Mucosa of descending colon (tissue), 3 donors: ENCODE measurements around the gene ZNF512. TPM values are rescaled to one million over a fixed set of nuclear protein-coding genes. Genes with fewer than 3 reads are reported as not detected.

Source experiments
- ATAC-seq: fragments of 200-7000 bp; cut with Tn5 transposase; one replicate; pipeline ENCODE4 v1.9.1; 2020; ENCODE audit warnings: mild to moderate bottlenecking, moderate library complexity
- DNase-seq, 3 donors: peaks; one replicate each; pipeline ENCODE4 v3.0.0-alpha.2; 2020
- H3K36me3 ChIP-seq: fragments of 200-600 bp; one replicate; pipeline ENCODE4 v1.8.0; 2021; ENCODE audit warnings: low read depth, mild to moderate bottlenecking
- H3K4me1 ChIP-seq: fragments of 200-600 bp; one replicate; pipeline ENCODE4 v1.8.0; 2021; ENCODE audit warnings: low read depth, mild to moderate bottlenecking
- H3K4me3 ChIP-seq: fragments of 200-600 bp; one replicate; pipeline ENCODE4 v1.8.0; 2021; ENCODE audit warnings: mild to moderate bottlenecking
- H3K9me3 ChIP-seq: fragments of 200-600 bp; one replicate; pipeline ENCODE4 v1.8.0; 2021; ENCODE audit warnings: mild to moderate bottlenecking
- intact Hi-C, 2 donors: fragments of 100-400 bp; cut with DNase I in 1 of 2; cut with micrococcal nuclease in 1 of 2; formaldehyde crosslinking; loops; one replicate each; pipeline versions ENCODE4 v1.11.0 to v1.11.1; 2022; cut with DNase I, micrococcal nuclease
- total RNA-seq, 3 donors: library from RNA; stranded (reverse); fragmentation: NEBNext Ultra II Directional in 2 of 3; extraction: Animal tissue kit (Norgen Biotek cat#: 25700) in 2 of 3; gene quantifications; one replicate each; pipeline versions ENCODE4 v1.2.1 to v1.2.4, GENCODE V29; 2021 to 2023
- TF ChIP-seq, protein P1 (sequence below): fragments of 200-600 bp; IDR thresholded peaks from one replicate; pipeline ENCODE4 v1.8.0; 2022; ENCODE audit warnings: antibody characterized with exemption, mild to moderate bottlenecking
- donor health status: DM: no; HTN: no; CAD: no; lungs with moderate emphysema.
- donor health status: DM: no; HTN: no; CAD: no.
- donor health status: DM: no; HTN: yes; CAD: no.

The ZNF512 gene
- total RNA-seq, 3 donors from 2014 or later: 14.4 to 37.8 (median 19.7) TPM

DNA sequence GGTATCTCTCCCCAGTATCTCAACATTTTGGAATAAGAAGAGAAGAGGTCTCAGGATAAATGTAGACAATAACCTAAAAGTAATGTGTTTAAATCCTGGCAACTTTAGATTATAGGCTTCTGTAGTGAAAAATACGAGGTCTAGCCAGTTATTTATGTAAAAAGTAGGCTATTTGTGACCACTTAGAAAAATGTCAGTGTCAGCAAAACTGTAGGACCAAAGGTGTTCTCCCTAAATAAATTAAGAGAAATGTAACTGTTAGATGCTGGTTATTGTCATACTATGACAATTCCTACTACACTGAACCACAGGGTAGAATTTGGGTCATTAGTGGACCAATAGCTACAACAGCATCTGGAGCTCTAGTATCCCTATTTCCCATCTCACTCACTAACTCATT lies 78.5 kb downstream of the ZNF512 start:
- intact Hi-C loops: no loop called here
- Histone ChIP-seq H3K4me1 (peaks cover 21% of the 10 kb centered on the region), H3K4me3 (no peak overlapping the region), H3K9me3 (no peaks in the 10 kb centered on the region), H3K36me3 (no peaks in the 10 kb centered on the region)
- DNase-seq (no peak), ATAC-seq (no peak)
- TF ChIP-seq, protein P1, sequence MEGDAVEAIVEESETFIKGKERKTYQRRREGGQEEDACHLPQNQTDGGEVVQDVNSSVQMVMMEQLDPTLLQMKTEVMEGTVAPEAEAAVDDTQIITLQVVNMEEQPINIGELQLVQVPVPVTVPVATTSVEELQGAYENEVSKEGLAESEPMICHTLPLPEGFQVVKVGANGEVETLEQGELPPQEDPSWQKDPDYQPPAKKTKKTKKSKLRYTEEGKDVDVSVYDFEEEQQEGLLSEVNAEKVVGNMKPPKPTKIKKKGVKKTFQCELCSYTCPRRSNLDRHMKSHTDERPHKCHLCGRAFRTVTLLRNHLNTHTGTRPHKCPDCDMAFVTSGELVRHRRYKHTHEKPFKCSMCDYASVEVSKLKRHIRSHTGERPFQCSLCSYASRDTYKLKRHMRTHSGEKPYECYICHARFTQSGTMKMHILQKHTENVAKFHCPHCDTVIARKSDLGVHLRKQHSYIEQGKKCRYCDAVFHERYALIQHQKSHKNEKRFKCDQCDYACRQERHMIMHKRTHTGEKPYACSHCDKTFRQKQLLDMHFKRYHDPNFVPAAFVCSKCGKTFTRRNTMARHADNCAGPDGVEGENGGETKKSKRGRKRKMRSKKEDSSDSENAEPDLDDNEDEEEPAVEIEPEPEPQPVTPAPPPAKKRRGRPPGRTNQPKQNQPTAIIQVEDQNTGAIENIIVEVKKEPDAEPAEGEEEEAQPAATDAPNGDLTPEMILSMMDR: no peak

DNA sequence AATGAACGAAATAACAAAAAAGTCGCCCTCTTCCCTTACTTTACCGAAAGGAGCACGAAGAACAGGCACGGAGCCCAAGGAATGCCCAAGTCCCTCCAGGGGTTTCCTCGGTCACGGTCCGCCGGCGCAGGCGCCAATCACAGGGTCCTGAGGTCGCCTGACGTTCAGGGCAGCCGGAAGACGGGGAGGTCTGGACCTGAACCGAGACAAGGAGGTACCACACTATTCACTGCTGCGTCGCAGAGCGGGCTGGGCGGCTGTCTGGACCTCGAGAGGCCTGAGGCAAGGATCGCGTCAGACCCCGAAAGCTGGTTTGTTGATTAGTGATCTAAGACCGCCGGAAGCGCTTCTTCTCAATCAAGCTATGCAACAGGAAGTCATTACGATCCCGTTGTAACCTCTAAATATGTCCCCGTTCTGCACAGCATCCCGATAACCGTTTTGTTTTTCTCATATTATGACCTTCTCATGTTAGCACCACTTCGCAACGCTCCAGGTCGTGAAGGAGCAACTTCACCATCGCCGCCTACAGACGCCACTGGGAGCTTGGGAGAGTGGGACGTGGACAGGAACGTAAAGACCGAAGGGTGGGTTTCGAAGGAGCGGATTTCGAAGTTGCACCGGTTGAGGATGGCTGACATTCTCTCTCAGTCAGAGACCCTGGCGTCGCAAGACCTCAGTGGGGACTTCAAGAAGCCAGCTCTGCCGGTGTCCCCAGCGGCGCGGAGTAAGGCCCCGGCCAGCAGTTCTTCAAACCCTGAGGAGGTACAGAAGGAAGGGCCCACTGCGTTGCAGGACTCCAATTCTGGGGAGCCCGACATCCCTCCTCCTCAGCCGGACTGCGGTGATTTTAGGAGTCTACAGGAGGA lies 80.7 kb downstream of the ZNF512 start, which contains the start of the genes SLC4A1AP and SUPT7L:
Gene SLC4A1AP (plus strand): TSS at position 605 of the 869 bp plus-strand sequence. CDS start 26 bp downstream, at position 631.
Gene SUPT7L (minus strand): TSS at position 330 of the 869 bp plus-strand sequence. CDS start 1,422 bp downstream, outside the sequence.
- Histone ChIP-seq H3K4me3 (peak within 1 kb of the TSS; percentile 85), H3K36me3 (no peaks in the 10 kb centered on the region), H3K4me1 (peaks cover 21% of the 10 kb centered on the region), H3K9me3 (no peaks in the 10 kb centered on the region)
- DNase-seq (peak; percentile 78 to 83 (median 78)), ATAC-seq (peak; percentile 91)
- intact Hi-C loops: no loop called here
- TF ChIP-seq, protein P1: no peak

DNA sequence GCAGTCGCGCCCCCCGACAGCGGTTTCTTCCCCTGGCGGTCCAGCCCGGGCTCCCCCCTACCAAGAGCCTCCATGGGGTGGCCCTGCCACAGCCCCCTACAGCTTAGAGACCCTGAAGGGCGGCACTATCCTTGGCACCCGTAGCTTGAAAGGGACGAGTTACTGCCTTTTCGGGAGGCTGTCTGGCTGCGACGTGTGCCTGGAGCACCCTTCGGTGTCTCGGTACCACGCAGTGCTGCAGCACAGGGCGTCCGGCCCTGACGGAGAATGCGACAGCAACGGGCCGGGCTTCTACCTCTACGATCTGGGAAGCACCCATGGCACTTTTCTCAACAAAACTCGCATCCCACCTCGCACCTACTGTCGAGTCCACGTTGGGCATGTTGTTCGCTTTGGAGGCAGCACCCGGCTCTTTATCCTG lies 81.3 kb downstream of the ZNF512 start:
- TF ChIP-seq, protein P1: no peak
- no peaks in the 10 kb centered on the region for H3K9me3 ChIP-seq
- intact Hi-C loops: no loop called here
- H3K4me1 ChIP-seq: peaks cover 21% of the 10 kb centered on the region
- H3K4me3 ChIP-seq: peak overlapping the region; percentile 85
- DNase-seq (no peak), ATAC-seq (peak; percentile 47)
- no peaks in the 10 kb centered on the region for H3K36me3 ChIP-seq

DNA sequence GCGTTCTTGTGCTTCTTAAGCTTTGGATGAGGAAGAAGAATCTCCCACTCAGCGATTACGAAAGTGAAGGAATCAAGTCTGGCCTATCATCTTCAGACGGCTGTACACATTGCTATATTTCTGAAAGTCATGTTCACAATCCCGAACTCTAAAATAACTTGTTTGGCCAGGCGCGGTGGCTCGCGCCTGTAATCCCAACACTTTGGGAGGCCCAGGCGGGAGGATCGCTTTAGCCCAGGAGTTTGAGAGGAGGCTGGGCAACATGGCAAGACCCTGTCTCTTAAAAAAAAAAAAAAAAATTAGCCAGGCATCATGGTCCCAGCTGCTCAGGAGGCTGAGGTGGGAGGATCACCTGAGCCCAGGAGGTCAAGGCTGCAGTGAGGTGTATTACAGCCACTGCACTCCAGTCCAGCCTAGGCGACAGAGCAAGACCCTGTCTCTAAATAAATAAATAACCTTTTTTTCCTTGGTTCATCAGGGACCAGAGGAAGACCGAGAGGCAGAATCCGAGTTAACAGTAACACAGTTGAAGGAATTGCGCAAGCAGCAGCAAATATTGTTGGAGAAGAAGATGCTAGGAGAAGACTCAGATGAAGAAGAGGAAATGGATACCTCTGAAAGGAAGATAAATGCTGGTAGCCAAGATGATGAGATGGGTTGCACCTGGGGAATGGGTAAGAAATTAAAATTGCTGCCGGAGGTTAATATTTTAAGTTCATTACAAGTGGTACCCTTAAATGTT lies 82.0 kb downstream of the ZNF512 start:
- Histone ChIP-seq H3K9me3 (no peaks in the 10 kb centered on the region), H3K4me1 (peaks cover 21% of the 10 kb centered on the region), H3K4me3 (peak overlapping the region; percentile 85), H3K36me3 (peaks cover 6% of the 10 kb centered on the region)
- ATAC-seq (no peak), DNase-seq (no peak)
- TF ChIP-seq, protein P1: no peak
- intact Hi-C loops: no loop called here

DNA sequence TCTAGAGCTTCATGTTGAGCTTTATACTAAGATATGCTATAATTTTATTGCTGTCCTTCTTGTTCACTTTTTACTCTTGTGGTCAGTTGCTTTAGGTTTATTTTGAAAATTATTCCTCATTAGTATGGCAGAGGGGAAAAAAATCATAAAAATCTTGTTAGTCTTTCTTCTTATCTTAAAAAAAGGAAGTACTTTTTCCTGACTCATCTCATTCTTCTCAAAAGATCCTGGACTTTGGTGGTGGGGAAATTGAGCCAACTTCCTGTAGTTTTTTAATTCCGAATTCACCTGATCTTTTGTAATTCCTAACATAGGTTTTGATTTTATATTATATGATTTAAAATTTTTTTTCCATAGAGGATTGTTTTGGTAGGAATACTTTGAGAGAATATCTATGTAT lies 84.6 kb downstream of the ZNF512 start:
- ATAC-seq (no peak), DNase-seq (no peak)
- Histone ChIP-seq H3K4me1 (peaks cover 17% of the 10 kb centered on the region), H3K9me3 (no peaks in the 10 kb centered on the region), H3K4me3 (no peak overlapping the region), H3K36me3 (peaks cover 10% of the 10 kb centered on the region)
- intact Hi-C loops: no loop called here
- TF ChIP-seq, protein P1: no peak
